Thymus (tissue), 11 donors: ENCODE results near the gene TUBA1C. TPM values are rescaled to one million over a fixed set of nuclear protein-coding genes. Genes with fewer than 3 reads are reported as not detected.
"Not testable (repeated sequence)": the region's sequence is repeated elsewhere in the genome, so short reads cannot be mapped to it uniquely, and the experiment has no call there.

ENCODE experiments used
- DNase-seq, 9 donors: peaks; one replicate each; pipeline ENCODE4 v3.0.0-alpha.2; 2013; ENCODE audit warnings: low spot score in 9 of 9, low read depth in 6 of 9, missing footprints in 1 of 9
- H3K27ac ChIP-seq, 2 donors: one replicate each; pipeline ENCODE4 v1.5.1; 2013; ENCODE audit warnings: control low read depth in 1 of 2, low read depth in 1 of 2, low read length in 1 of 2, mild to moderate bottlenecking in 1 of 2, moderate library complexity in 1 of 2
- H3K27me3 ChIP-seq, 2 donors: one replicate each; pipeline ENCODE4 v1.5.1; 2013; ENCODE audit warnings: low read length in 1 of 2; ENCODE audit not compliant: control insufficient read depth in 2 of 2, insufficient read depth in 1 of 2
- H3K36me3 ChIP-seq, 2 donors: one replicate each; pipeline ENCODE4 v1.5.1; 2013; ENCODE audit warnings: low read length in 1 of 2, mild to moderate bottlenecking in 1 of 2, moderate library complexity in 1 of 2; ENCODE audit not compliant: control insufficient read depth in 2 of 2, insufficient read depth in 2 of 2
- H3K4me1 ChIP-seq, 2 donors: one replicate each; pipeline ENCODE4 v1.5.1; 2013; ENCODE audit warnings: low read length in 2 of 2; ENCODE audit not compliant: control insufficient read depth in 2 of 2, insufficient read depth in 2 of 2
- H3K4me3 ChIP-seq, 2 donors: one replicate each; pipeline ENCODE4 v1.5.1; 2013; ENCODE audit warnings: low read length in 2 of 2, control low read depth in 1 of 2, mild to moderate bottlenecking in 1 of 2
- H3K9me3 ChIP-seq, 2 donors: one replicate each; pipeline ENCODE4 v1.5.1; 2013; ENCODE audit warnings: low read length in 1 of 2, mild to moderate bottlenecking in 1 of 2; ENCODE audit not compliant: control insufficient read depth in 2 of 2, insufficient read depth in 1 of 2
- WGBS: extraction: QIAGEN DNeasy Blood & Tissue Kit; methylation state at CpG from one replicate; pipeline ENCODE4 v1.1.7; 2013; 5-methylcytosine and 5-hydroxymethylcytosine counted together
- polyA plus RNA-seq: library from polyadenylated mRNA; stranded (reverse); fragments of 200-250 nt; gene quantifications from one replicate; pipeline ENCODE4 v1.2.3, GENCODE V29; 2013
- total RNA-seq: library from RNA; stranded (reverse); fragments of 120-200 nt; gene quantifications from one replicate; pipeline ENCODE4 v1.2.4, GENCODE V29; 2013
- donor health status: healthy.

TUBA1C gene
- total and polyA plus RNA-seq, 2 donors: 112 to 115 TPM

DNA sequence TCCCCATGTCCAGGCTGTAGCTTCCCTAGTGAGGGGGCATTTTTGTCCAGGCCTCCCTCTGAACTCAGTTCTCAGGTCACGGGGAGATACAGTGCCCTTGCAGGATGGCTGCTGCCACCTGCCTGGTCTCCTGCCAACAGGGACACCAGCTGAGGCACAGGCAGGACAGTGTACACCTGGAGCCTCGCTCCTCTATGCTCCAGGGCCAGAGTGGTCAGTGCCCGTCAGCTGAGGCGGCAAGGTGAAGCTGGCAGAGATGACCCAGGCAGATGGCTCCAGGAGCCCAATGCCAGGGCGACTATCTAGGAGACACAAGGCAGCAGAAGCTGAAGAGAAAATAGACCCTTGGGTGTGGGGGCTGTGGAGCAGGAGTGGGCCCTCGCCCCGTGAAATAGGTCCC lies 12.6 kb downstream of the TUBA1C start:
- Histone ChIP-seq H3K27ac (no peak overlapping the region), H3K36me3 (peaks cover 15 to 16% of the 10 kb centered on the region in 2 donors), H3K27me3 (peaks cover 0 to 25% of the 10 kb centered on the region in 2 donors), H3K9me3 (no peaks in the 10 kb centered on the region), H3K4me3 (no peak overlapping the region), H3K4me1 (no peaks in the 10 kb centered on the region)
- WGBS: 98% methylated on average over 7 of the region's 7 CpGs
- no peak for DNase-seq

DNA sequence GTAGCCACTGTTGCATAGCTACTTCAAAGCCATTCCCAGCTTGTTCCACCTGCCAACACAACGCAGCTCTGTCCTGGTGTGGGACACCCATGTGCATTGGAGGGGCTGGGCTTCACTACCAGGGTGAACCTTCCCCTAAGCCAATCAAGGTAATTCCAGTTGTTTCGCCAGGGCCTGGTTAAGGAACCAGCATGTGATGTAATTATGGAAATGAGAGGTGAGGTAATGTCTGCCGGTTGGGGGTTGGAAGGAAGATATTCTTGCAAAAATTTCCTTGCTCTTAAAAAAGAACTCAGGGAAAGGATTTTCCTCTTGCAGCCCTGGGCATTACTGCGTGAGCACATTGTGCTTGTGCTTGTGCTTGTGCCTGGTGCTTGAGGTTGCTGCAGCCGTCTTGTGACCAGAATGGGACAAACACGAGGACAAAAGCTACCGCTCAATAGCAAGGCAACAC lies 14.9 kb downstream of the TUBA1C start:
- Histone ChIP-seq H3K9me3 (no peaks in the 10 kb centered on the region), H3K4me3 (no peak overlapping the region), H3K36me3 (no peaks in the 10 kb centered on the region), H3K4me1 (no peaks in the 10 kb centered on the region), H3K27me3 (peaks cover 0 to 40% of the 10 kb centered on the region in 2 donors), H3K27ac (no peak overlapping the region)
- DNase-seq: no peak
- 90% methylated on average over 7 of the region's 7 CpGs for WGBS

DNA sequence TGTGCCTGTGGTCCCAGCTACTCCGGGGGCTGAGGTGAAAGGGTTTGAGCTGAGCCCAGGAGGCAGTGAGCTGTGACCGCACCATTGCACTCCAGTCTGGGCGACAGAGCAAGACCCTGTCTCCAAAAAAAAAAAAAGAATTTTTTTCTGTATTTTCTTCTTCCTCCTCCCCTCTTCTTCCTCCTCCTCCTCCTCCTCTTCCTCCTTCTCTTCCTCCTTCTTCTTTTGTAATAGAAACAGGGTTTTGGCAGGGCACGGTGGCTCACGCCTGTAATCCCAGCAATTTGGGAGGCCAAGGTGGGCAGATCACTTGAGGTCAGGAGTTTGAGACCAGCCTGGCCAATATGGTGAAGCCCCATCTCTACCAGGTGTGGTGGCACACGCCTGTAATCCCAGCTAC lies 15.7 kb downstream of the TUBA1C start:
- not testable (repeated sequence) for H3K4me1 ChIP-seq, H3K9me3 ChIP-seq, H3K27ac ChIP-seq, DNase-seq, H3K4me3 ChIP-seq, H3K36me3 ChIP-seq
- peaks cover 0 to 45% of the 10 kb centered on the region in 2 donors for H3K27me3 ChIP-seq
- 93% methylated on average over 6 of the region's 6 CpGs for WGBS

DNA sequence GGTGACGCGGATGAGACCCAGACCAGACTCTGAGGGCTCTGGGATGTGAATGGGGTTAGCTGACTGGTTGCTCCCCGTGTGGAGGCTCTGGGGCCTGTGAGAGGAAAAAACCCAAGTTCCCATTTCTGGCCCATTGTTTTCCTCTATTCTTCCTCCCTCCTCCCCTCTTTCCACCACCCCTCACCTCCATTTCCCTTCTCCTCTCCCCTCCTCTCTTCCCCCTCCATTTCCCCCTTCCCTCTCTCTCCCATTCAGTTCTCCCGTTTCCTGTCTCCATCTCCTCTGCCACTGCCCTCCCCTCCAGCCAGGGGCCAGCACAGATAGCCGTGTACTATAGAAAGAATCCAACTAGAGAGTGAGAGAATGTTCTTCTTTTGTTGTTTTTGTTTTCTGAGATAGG lies 17.4 kb downstream of the TUBA1C start:
- H3K4me3 ChIP-seq: no peak overlapping the region
- peaks cover 2 to 53% of the 10 kb centered on the region in 2 donors for H3K27me3 ChIP-seq
- H3K9me3 ChIP-seq: no peaks in the 10 kb centered on the region
- no peak for DNase-seq
- 87% methylated on average over 5 of the region's 5 CpGs for WGBS
- no peaks in the 10 kb centered on the region for H3K36me3 ChIP-seq
- H3K27ac ChIP-seq: no peak overlapping the region
- H3K4me1 ChIP-seq: no peaks in the 10 kb centered on the region

DNA sequence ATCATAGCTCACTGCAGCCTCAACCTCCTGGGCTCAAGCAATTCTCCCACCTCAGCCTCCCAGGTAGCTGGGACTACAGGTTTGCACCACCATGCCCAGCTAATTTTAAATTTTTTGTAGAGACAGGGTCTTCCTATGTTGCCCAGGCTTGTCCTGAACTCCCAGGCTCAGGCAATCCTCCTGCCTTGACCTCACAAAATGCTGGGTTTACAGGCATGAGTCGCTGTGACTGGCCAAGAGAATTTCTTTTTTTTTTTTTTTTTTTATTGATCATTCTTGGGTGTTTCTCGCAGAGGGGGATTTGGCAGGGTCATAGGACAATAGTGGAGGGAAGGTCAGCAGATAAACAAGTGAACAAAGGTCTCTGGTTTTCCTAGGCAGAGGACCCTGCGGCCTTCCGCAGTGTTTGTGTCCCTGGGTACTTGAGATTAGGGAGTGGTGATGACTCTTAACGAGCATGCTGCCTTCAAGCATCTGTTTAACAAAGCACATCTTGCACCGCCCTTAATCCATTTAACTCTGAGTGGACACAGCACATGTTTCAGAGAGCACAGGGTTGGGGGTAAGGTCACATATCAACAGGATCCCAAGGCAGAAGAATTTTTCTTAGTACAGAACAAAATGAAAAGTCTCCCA lies 18.0 kb downstream of the TUBA1C start:
- not testable (repeated sequence) for H3K36me3 ChIP-seq, H3K4me3 ChIP-seq, H3K9me3 ChIP-seq, H3K27ac ChIP-seq, DNase-seq, H3K4me1 ChIP-seq
- WGBS: 100% methylated on average over 3 of the region's 6 CpGs
- H3K27me3 ChIP-seq: peaks cover 2 to 54% of the 10 kb centered on the region in 2 donors

DNA sequence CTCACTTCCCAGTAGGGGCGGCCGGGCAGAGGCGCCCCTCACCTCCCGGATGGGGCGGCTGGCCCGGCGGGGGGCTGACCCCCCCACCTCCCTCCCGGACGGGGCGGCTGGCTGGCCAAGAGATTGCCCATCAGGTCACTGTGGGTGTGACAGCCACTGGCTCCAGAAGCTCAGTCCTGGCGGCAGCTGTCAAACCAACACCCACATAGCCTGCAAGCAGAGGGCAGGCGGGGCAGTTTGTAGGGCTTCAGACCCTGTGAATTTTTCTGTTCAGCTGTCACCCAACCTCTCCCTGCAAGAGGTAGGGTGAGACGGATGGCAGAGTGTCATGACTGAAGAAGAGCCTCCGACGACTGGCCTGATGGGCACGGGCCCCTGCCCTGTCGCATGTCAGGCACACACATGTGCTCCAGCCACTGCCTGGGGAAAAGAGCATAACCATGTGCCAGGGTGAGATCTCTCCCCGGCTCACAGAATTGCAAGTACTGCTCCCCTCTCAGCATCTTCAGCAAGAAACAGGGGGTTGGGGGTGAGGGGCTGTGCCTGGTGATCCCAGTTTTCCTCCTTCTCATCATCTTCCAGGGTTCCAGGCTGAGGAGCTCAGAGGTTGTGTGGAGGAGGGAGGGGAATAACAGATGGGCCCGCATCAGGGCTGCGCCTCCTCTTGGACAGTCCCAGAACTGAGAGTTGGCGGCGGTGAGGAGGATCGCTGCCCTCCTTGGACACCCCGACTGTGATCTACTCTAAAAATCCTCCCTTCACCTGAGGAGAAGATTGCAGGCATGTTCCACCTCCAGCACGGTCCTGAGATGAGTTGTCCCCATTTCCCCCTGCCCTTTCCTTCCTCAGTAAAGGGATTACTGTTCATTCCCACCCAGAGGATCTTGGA lies 18.9 kb downstream of the TUBA1C start:
- no peak for DNase-seq
- no peaks in the 10 kb centered on the region for H3K4me1 ChIP-seq
- no peaks in the 10 kb centered on the region for H3K9me3 ChIP-seq
- no peak overlapping the region for H3K27ac ChIP-seq
- no peaks in the 10 kb centered on the region for H3K36me3 ChIP-seq
- WGBS: 93% methylated on average over 24 of the region's 25 CpGs
- peaks cover 8 to 62% of the 10 kb centered on the region in 2 donors for H3K27me3 ChIP-seq
- no peak overlapping the region for H3K4me3 ChIP-seq

DNA sequence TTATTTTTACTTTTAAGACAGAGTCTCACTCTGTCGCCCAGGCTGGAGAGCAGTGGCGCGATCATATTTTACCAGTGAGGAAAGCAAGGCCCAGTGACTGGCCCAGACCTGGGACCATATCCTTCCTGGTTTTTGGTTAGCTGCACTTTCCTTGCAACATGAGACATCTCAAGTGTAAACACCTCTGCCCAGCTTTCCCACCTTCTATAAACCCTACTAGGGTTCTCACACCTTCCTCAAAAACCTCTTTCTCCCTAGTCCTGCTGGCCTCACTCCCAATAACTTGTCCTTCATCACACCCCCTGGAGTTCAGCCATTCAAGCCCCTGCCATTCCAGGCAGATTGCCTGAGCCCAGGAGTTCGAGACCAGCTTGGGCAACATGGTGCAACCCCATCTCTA lies 19.8 kb downstream of the TUBA1C start:
- peaks cover 8 to 68% of the 10 kb centered on the region in 2 donors for H3K27me3 ChIP-seq
- DNase-seq: no peak
- WGBS: 91% methylated on average over 4 of the region's 4 CpGs

DNA sequence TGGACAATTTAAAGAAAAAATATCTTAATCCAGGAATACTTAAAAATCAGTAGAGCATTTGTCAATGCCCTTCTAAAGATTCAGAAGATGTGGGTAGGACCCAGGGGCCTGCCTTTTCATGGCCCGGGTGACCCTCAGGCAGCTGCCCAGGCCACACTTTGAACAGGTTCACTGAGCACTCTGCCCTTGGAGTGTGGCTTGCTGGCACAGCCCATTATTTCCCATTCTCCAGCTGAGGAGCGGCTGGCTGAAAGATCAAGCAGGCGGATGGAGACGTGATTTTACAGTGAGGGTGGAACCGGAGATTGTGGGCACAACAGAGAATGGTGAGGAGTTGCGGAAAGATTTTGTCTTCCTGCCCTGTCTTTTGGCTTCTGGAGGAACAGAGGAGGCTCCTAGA lies 23.0 kb downstream of the TUBA1C start:
- DNase-seq: no peak
- no peaks in the 10 kb centered on the region for H3K9me3 ChIP-seq
- WGBS: 56% methylated on average over 6 of the region's 6 CpGs
- H3K4me1 ChIP-seq: no peaks in the 10 kb centered on the region
- no peak overlapping the region for H3K27ac ChIP-seq
- H3K4me3 ChIP-seq: no peak overlapping the region
- H3K36me3 ChIP-seq: no peaks in the 10 kb centered on the region
- peaks cover 15 to 76% of the 10 kb centered on the region in 2 donors for H3K27me3 ChIP-seq

More for the DNA sequence above, 19.8 kb downstream of the TUBA1C start:
- Histone ChIP-seq H3K4me3 (no peak overlapping the region), H3K4me1 (no peaks in the 10 kb centered on the region), H3K27ac (no peak overlapping the region), H3K9me3 (no peaks in the 10 kb centered on the region), H3K36me3 (no peaks in the 10 kb centered on the region)

DNA sequence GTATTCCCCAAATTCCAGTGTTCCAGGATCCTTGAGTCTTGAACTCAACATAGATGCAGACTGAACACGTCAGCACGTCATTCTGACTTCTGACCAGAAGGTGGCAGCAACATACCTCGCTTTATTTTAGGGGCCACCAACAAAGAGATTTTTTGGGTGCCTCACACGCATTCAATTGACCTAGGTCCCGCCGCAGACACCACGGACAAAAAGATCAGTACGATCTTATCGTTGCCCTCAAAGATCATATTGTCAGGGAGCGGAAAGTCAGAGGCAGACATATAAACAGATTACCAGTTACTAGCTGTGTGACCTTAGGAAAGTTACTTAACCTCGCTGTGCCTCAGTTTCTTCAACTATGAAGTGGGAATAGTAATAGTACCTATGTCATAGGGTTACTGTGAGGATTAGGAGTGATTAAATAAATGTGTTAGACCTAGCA lies 23.6 kb downstream of the TUBA1C start:
- H3K27ac ChIP-seq: no peak overlapping the region
- peaks cover 20 to 82% of the 10 kb centered on the region in 2 donors for H3K27me3 ChIP-seq
- 11% methylated on average over 11 of the region's 11 CpGs for WGBS
- no peak overlapping the region for H3K4me3 ChIP-seq
- H3K4me1 ChIP-seq: no peaks in the 10 kb centered on the region
- H3K9me3 ChIP-seq: no peaks in the 10 kb centered on the region
- no peaks in the 10 kb centered on the region for H3K36me3 ChIP-seq
- peak in 8 of 9 donors; percentile 26 to 74 (median 50) for DNase-seq
